Measurements from ENCODE around the gene TEDDM1. TPM values are rescaled to one million over a fixed set of nuclear protein-coding genes. Genes with fewer than 3 reads are reported as not detected.

TEDDM1 gene
- polyA plus RNA-seq, 1 of the 3 experiments (the other 2 are of a cell fraction): not detected

GRCh38 chr1:182413486-182413885 is 13.0 kb upstream of the TEDDM1 start (continued):
- TF ChIP-seq PBX3 (IDR thresholded peaks at IDR 0.05): no peak
- TF ChIP-seq FOXJ3 (CRISPR knock-in tag; IDR thresholded peaks at IDR 0.05): no peak
- TF ChIP-seq YY1 (IDR thresholded peaks at IDR 0.05; ENCODE audit: low read depth): no peak
- TF ChIP-seq, protein P1, sequence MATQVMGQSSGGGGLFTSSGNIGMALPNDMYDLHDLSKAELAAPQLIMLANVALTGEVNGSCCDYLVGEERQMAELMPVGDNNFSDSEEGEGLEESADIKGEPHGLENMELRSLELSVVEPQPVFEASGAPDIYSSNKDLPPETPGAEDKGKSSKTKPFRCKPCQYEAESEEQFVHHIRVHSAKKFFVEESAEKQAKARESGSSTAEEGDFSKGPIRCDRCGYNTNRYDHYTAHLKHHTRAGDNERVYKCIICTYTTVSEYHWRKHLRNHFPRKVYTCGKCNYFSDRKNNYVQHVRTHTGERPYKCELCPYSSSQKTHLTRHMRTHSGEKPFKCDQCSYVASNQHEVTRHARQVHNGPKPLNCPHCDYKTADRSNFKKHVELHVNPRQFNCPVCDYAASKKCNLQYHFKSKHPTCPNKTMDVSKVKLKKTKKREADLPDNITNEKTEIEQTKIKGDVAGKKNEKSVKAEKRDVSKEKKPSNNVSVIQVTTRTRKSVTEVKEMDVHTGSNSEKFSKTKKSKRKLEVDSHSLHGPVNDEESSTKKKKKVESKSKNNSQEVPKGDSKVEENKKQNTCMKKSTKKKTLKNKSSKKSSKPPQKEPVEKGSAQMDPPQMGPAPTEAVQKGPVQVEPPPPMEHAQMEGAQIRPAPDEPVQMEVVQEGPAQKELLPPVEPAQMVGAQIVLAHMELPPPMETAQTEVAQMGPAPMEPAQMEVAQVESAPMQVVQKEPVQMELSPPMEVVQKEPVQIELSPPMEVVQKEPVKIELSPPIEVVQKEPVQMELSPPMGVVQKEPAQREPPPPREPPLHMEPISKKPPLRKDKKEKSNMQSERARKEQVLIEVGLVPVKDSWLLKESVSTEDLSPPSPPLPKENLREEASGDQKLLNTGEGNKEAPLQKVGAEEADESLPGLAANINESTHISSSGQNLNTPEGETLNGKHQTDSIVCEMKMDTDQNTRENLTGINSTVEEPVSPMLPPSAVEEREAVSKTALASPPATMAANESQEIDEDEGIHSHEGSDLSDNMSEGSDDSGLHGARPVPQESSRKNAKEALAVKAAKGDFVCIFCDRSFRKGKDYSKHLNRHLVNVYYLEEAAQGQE (IDR thresholded peaks at IDR 0.05; ENCODE audit: low read depth, low read length): no peak
- no peak for TF ChIP-seq FOSL2 (IDR thresholded peaks at IDR 0.05; ENCODE audit: borderline replicate concordance, low read depth)
- TF ChIP-seq SIN3A (IDR thresholded peaks at IDR 0.05; ENCODE audit: borderline replicate concordance, low read depth, low read length): no peak

- CTCF ChIA-PET: interaction anchor here (1.0 kb wide), 2 partner anchors 14 to 326 kb away, joined by 3 read pairs; no protein-coding TSS in a partner anchor
These were observed 10.3 kb upstream of the TEDDM1 start for GRCh38 chr1:182410620-182411273.

DNA sequence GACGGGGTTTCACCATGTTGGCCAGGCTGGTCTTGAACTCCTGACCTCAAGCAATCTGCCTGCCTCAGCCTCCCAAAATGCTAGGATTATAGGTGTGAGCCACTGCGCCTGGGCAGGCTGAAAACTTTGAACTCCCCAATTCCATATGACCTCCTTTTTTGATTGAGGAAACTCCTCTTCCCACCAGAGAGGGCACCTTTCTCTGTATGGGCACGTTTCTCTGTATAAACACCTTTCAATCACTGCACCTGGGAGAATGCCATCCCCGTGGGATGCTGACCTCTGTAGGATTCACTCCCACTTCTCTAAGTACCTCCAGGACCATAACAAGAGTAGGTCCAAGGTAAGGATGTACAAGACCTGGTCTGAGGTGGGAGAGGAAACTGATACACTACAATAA is 9.7 kb upstream of the TEDDM1 start:
- no peak for DNase-seq
- H3K4me1 ChIP-seq (ENCODE audit: control insufficient read depth in 1 of 2, insufficient read depth in 2 of 2, low read depth in 1 of 2, low read length in 1 of 2): no peaks in the 10 kb centered on the region
- CTCF ChIA-PET: interaction anchor here (1.0 kb wide), 1 partner anchor 13 kb away, joined by 3 read pairs; no protein-coding TSS in a partner anchor
- TF ChIP-seq PBX3 (IDR thresholded peaks at IDR 0.05) (no peak), MEF2A (IDR thresholded peaks at IDR 0.05; ENCODE audit: borderline replicate concordance, low read depth) (no peak), TCF12 (IDR thresholded peaks at IDR 0.05) (no peak), RAD21 (IDR thresholded peaks at IDR 0.05; ENCODE audit: low read length) (no peak), SIN3A (IDR thresholded peaks at IDR 0.05; ENCODE audit: borderline replicate concordance, low read depth, low read length) (no peak), ELF1 (IDR thresholded peaks at IDR 0.05) (no peak), CHD2 (IDR thresholded peaks at IDR 0.05; ENCODE audit: low read length, partially characterized antibody) (no peak)
- TF ChIP-seq, protein P2, sequence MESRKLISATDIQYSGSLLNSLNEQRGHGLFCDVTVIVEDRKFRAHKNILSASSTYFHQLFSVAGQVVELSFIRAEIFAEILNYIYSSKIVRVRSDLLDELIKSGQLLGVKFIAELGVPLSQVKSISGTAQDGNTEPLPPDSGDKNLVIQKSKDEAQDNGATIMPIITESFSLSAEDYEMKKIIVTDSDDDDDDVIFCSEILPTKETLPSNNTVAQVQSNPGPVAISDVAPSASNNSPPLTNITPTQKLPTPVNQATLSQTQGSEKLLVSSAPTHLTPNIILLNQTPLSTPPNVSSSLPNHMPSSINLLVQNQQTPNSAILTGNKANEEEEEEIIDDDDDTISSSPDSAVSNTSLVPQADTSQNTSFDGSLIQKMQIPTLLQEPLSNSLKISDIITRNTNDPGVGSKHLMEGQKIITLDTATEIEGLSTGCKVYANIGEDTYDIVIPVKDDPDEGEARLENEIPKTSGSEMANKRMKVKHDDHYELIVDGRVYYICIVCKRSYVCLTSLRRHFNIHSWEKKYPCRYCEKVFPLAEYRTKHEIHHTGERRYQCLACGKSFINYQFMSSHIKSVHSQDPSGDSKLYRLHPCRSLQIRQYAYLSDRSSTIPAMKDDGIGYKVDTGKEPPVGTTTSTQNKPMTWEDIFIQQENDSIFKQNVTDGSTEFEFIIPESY (IDR thresholded peaks at IDR 0.05; ENCODE audit: borderline replicate concordance, low read depth): no peak

More at GRCh38 chr1:182410620-182411273, 10.3 kb upstream of the TEDDM1 start:
- POLR2A ChIA-PET: no interaction called here
- TF ChIP-seq ELF1 (IDR thresholded peaks at IDR 0.05) (no peak), TAF1 (IDR thresholded peaks at IDR 0.05; ENCODE audit: borderline replicate concordance, low read depth, low read length) (no peak)
- Histone ChIP-seq H3K9me2 (no peaks in the 10 kb centered on the region), H3K27me3 (ENCODE audit: insufficient read depth) (no peaks in the 10 kb centered on the region), H3K79me2 (ENCODE audit: insufficient read depth) (no peaks in the 10 kb centered on the region), H3F3A (replicated peaks; ENCODE audit: insufficient read depth) (no peaks in the 10 kb centered on the region), H3K36me3 (replicated peaks in 1 of 2; ENCODE audit: control insufficient read depth in 1 of 2, insufficient read depth in 2 of 2, low read length in 1 of 2) (no peaks in the 10 kb centered on the region), H2AFZ (ENCODE audit: low read depth) (no peak overlapping the region), H3K4me2 (no peak overlapping the region), H4K20me1 (ENCODE audit: insufficient read depth) (no peaks in the 10 kb centered on the region), H3K27ac (ENCODE audit: low read depth in 2 of 2, low read length in 1 of 2) (no peak overlapping the region), H3K9ac (no peak overlapping the region), H3K4me3 (ENCODE audit: low read depth in 2 of 2, low read length in 1 of 2) (no peak overlapping the region), H3K9me3 (no peaks in the 10 kb centered on the region), H3K4me1 (ENCODE audit: control insufficient read depth in 1 of 2, insufficient read depth in 2 of 2, low read depth in 1 of 2, low read length in 1 of 2) (no peaks in the 10 kb centered on the region)
- no peak for DNase-seq
- WGBS (ENCODE audit: low lambda C conversion rate): 36% methylated on average over 1 of the region's 1 CpG

More for the DNA sequence above, 9.7 kb upstream of the TEDDM1 start:
- POLR2A ChIA-PET: no interaction called here
- no peaks in the 10 kb centered on the region for H3K36me3 ChIP-seq (replicated peaks in 1 of 2; ENCODE audit: control insufficient read depth in 1 of 2, insufficient read depth in 2 of 2, low read length in 1 of 2)
- H3K27ac ChIP-seq (ENCODE audit: low read depth in 2 of 2, low read length in 1 of 2): no peak overlapping the region
- H3K27me3 ChIP-seq (ENCODE audit: insufficient read depth): no peaks in the 10 kb centered on the region
- H3K9me3 ChIP-seq: no peaks in the 10 kb centered on the region
- H3K79me2 ChIP-seq (ENCODE audit: insufficient read depth): no peaks in the 10 kb centered on the region
- H2AFZ ChIP-seq (ENCODE audit: low read depth): no peak overlapping the region
- no peaks in the 10 kb centered on the region for H3F3A ChIP-seq (replicated peaks; ENCODE audit: insufficient read depth)
- no peaks in the 10 kb centered on the region for H3K9me2 ChIP-seq
- H3K4me2 ChIP-seq: no peak overlapping the region
- no peak overlapping the region for H3K4me3 ChIP-seq (ENCODE audit: low read depth in 2 of 2, low read length in 1 of 2)
- H4K20me1 ChIP-seq (ENCODE audit: insufficient read depth): no peaks in the 10 kb centered on the region
- no peak overlapping the region for H3K9ac ChIP-seq
- 46% methylated on average over 4 of the region's 4 CpGs for WGBS (ENCODE audit: low lambda C conversion rate)
